SK-N-SH (cell line): Measurements from ENCODE around the gene MAP4K4. TPM values are rescaled to one million over a fixed set of nuclear protein-coding genes. Genes with fewer than 3 reads are reported as not detected.

Experiments
- CTCF ChIA-PET: fragments of 300-600, 350-600 bp; formaldehyde crosslinking; extraction: SDS; loops from one replicate; lab custom pipeline; 2021; lab: Yijun Ruan, JAX
- POLR2A ChIA-PET: fragments of 350-600 bp; sonication (Branson Sonifier 250); formaldehyde crosslinking; extraction: SDS; loops from one replicate; lab custom pipeline; 2020; ENCODE audit warnings: antibody characterized with exemption, inconsistent platforms; lab: Yijun Ruan, JAX
- DNase-seq: peaks from one replicate; pipeline ENCODE4 v3.0.0; 2012
- H2AFZ ChIP-seq: fragments of 200-600 bp; sonication (generic); 2 replicates; pipeline ENCODE4 v1.8.1; 2016; ENCODE audit warnings: antibody characterized with exemption, mild to moderate bottlenecking, low read depth
- H3F3A ChIP-seq: fragments of 200-600 bp; sonication (generic); replicated peaks from 2 replicates; pipeline ENCODE3; 2016; ENCODE audit warnings: antibody characterized with exemption, mild to moderate bottlenecking; ENCODE audit not compliant: insufficient read depth
- H3K27ac ChIP-seq, 2 experiments: fragments of 200-500 bp in 1 of 2; fragments of 200-600 bp in 1 of 2; sonication (Bioruptor generic) in 1 of 2; sonication (generic), shearing (Covaris generic) in 1 of 2; 2 replicates each; pipeline versions ENCODE4 v1.5.1 to v1.6.1; 2014 to 2016; ENCODE audit warnings: low read depth in 2 of 2, inconsistent platforms in 1 of 2, low read length in 1 of 2, mild to moderate bottlenecking in 1 of 2, mixed read lengths in 1 of 2
- H3K27me3 ChIP-seq: fragments of 200-600 bp; sonication (generic), shearing (Covaris generic); 2 replicates; pipeline ENCODE4 v1.6.1; 2016; ENCODE audit warnings: mixed run types; ENCODE audit not compliant: insufficient read depth
- H3K36me3 ChIP-seq, 2 experiments: fragments of 200-500 bp in 1 of 2; fragments of 200-600 bp in 1 of 2; sonication (Bioruptor generic) in 1 of 2; sonication (generic) in 1 of 2; replicated peaks in 1 of 2; 2 replicates each; pipeline versions ENCODE3 to v1.5.1; 2014 to 2016; ENCODE audit warnings: low read length in 1 of 2, mild to moderate bottlenecking in 1 of 2; ENCODE audit not compliant: insufficient read depth in 2 of 2, control insufficient read depth in 1 of 2
- H3K4me1 ChIP-seq, 2 experiments: fragments of 200-500 bp in 1 of 2; fragments of 200-600 bp in 1 of 2; sonication (Bioruptor generic) in 1 of 2; sonication (generic), shearing (Covaris generic) in 1 of 2; 2 replicates each; pipeline versions ENCODE4 v1.5.1 to v1.6.1; 2014 to 2016; ENCODE audit warnings: low read depth in 1 of 2, low read length in 1 of 2, mixed run types in 1 of 2; ENCODE audit not compliant: insufficient read depth in 2 of 2, control insufficient read depth in 1 of 2
- H3K4me2 ChIP-seq: fragments of 200-600 bp; sonication (generic), shearing (Covaris generic); 2 replicates; pipeline ENCODE4 v1.6.1; 2017; ENCODE audit warnings: mixed run types
- H3K4me3 ChIP-seq, 2 experiments: fragments of 200-500 bp in 1 of 2; fragments of 200-600 bp in 1 of 2; sonication (Bioruptor generic) in 1 of 2; sonication (generic), shearing (Covaris generic) in 1 of 2; 2 replicates each; pipeline versions ENCODE4 v1.5.1 to v1.8.1; 2014 to 2016; ENCODE audit warnings: low read depth in 2 of 2, inconsistent platforms in 1 of 2, low read length in 1 of 2, mild to moderate bottlenecking in 1 of 2, mixed read lengths in 1 of 2, moderate library complexity in 1 of 2
- H3K79me2 ChIP-seq: fragments of 200-600 bp; sonication (generic); 2 replicates; pipeline ENCODE4 v1.8.1; 2017; ENCODE audit warnings: mild to moderate bottlenecking; ENCODE audit not compliant: insufficient read depth
- H3K9ac ChIP-seq: fragments of 200-600 bp; sonication (generic); 2 replicates; pipeline ENCODE4 v1.6.1; 2017; ENCODE audit warnings: mixed run types
- H3K9me2 ChIP-seq: fragments of 200-600 bp; sonication (generic); 2 replicates; pipeline ENCODE4 v1.6.1; 2017; ENCODE audit warnings: mixed run types
- H3K9me3 ChIP-seq: fragments of 200-600 bp; sonication (generic); 2 replicates; pipeline ENCODE4 v1.6.1; 2017; ENCODE audit warnings: mixed run types, mild to moderate bottlenecking, moderate library complexity
- H4K20me1 ChIP-seq: fragments of 200-600 bp; sonication (generic); 2 replicates; pipeline ENCODE4 v1.6.1; 2017; ENCODE audit warnings: mild to moderate bottlenecking, mixed run types; ENCODE audit not compliant: insufficient read depth
- ELF1 ChIP-seq: IDR thresholded peaks from 2 replicates; pipeline ENCODE4 v1.4.0; 2012
- EP300 ChIP-seq, 2 experiments: IDR thresholded peaks; 2 replicates each; pipeline versions ENCODE4 v1.4.0 to v1.6.1; 2012; ENCODE audit warnings: borderline replicate concordance in 1 of 2, low read depth in 1 of 2, low read length in 1 of 2
- EZH2phosphoT487 ChIP-seq: fragments of 200-600 bp; sonication (generic); IDR thresholded peaks from 2 replicates; pipeline ENCODE4 v1.6.1; 2017; ENCODE audit warnings: low read depth, mixed run types, mild to moderate bottlenecking, antibody characterized with exemption, moderate library complexity, borderline replicate concordance
- FOSL2 ChIP-seq: IDR thresholded peaks from 2 replicates; pipeline ENCODE4 v1.4.0; 2012; ENCODE audit warnings: low read depth, mild to moderate bottlenecking, moderate library complexity, borderline replicate concordance
- GATA2 ChIP-seq: sonication (generic); formaldehyde crosslinking; IDR thresholded peaks from 2 replicates; pipeline ENCODE4 v1.5.0; 2020; ENCODE audit warnings: mild to moderate bottlenecking, missing genetic modification reagents
- JUND ChIP-seq: IDR thresholded peaks from 2 replicates; pipeline ENCODE4 v1.4.0; 2012
- MEF2A ChIP-seq: IDR thresholded peaks from 2 replicates; pipeline ENCODE4 v1.4.0; 2012; ENCODE audit warnings: low read depth, borderline replicate concordance
- NFIC ChIP-seq: IDR thresholded peaks from 2 replicates; pipeline ENCODE4 v1.4.0; 2012; ENCODE audit warnings: borderline replicate concordance
- RAD21 ChIP-seq: IDR thresholded peaks from 2 replicates; pipeline ENCODE4 v1.6.1; 2012; ENCODE audit warnings: mild to moderate bottlenecking, low read length
- SIN3A ChIP-seq: IDR thresholded peaks from 2 replicates; pipeline ENCODE4 v1.6.1; 2012; ENCODE audit warnings: low read depth, mild to moderate bottlenecking, low read length, moderate library complexity, borderline replicate concordance
- SMC3 ChIP-seq: IDR thresholded peaks from 2 replicates; pipeline ENCODE4 v1.6.1; 2012; ENCODE audit warnings: low read depth, low read length, improper control_type of control experiment
- TAF1 ChIP-seq: IDR thresholded peaks from 2 replicates; pipeline ENCODE4 v1.6.1; 2012; ENCODE audit warnings: low read depth, mild to moderate bottlenecking, low read length, moderate library complexity, borderline replicate concordance
- TCF12 ChIP-seq: IDR thresholded peaks from 2 replicates; pipeline ENCODE4 v1.4.0; 2012
- TEAD4 ChIP-seq: IDR thresholded peaks from 2 replicates; pipeline ENCODE4 v1.4.0; 2012; ENCODE audit warnings: mild to moderate bottlenecking, borderline replicate concordance; ENCODE audit not compliant: insufficient read depth
- USF2 ChIP-seq: fragments of 150-350 bp; IDR thresholded peaks from 2 replicates; pipeline ENCODE4 v1.6.1; 2017; ENCODE audit warnings: antibody characterized with exemption, low read length, low read depth, borderline replicate concordance
- YY1 ChIP-seq: IDR thresholded peaks from 2 replicates; pipeline ENCODE4 v1.4.0; 2012; ENCODE audit warnings: low read depth, mild to moderate bottlenecking
- WGBS: methylation state at CpG from one replicate; pipeline ENCODE4 v1.1.6; 2017; ENCODE audit warnings: low lambda C conversion rate; 5-methylcytosine and 5-hydroxymethylcytosine counted together
- polyA plus RNA-seq, 3 experiments: library from polyadenylated mRNA; depleted of rRNA; stranded (reverse); fragments of >200 nt; gene quantifications; 2 replicates each; pipeline ENCODE4 v1.2.3, GENCODE V29; 2012
- TF ChIP-seq, protein P1 (sequence below): fragments of 200-600 bp; sonication (generic); IDR thresholded peaks from 2 replicates; pipeline ENCODE4 v1.6.1; 2017; ENCODE audit warnings: antibody characterized with exemption, mild to moderate bottlenecking, moderate library complexity
- TF ChIP-seq, protein P2 (sequence below): IDR thresholded peaks from 2 replicates; pipeline ENCODE4; 2012
- TF ChIP-seq, protein P3 (sequence below): IDR thresholded peaks from 2 replicates; pipeline ENCODE4 v1.4.0; 2012; ENCODE audit warnings: low read depth, borderline replicate concordance
- TF ChIP-seq, protein P4 (sequence below): fragments of 150-350 bp; IDR thresholded peaks from 2 replicates; pipeline ENCODE4 v1.6.1; 2016; ENCODE audit warnings: mild to moderate bottlenecking, low read depth, low read length

MAP4K4 gene
- polyA plus RNA-seq, 1 of the 3 experiments (the other 2 are of a cell fraction) = 72.9 TPM

- peak; percentile 10; the same call in 1 of the 2 replicates for TF ChIP-seq RAD21
- TF ChIP-seq, protein P1, sequence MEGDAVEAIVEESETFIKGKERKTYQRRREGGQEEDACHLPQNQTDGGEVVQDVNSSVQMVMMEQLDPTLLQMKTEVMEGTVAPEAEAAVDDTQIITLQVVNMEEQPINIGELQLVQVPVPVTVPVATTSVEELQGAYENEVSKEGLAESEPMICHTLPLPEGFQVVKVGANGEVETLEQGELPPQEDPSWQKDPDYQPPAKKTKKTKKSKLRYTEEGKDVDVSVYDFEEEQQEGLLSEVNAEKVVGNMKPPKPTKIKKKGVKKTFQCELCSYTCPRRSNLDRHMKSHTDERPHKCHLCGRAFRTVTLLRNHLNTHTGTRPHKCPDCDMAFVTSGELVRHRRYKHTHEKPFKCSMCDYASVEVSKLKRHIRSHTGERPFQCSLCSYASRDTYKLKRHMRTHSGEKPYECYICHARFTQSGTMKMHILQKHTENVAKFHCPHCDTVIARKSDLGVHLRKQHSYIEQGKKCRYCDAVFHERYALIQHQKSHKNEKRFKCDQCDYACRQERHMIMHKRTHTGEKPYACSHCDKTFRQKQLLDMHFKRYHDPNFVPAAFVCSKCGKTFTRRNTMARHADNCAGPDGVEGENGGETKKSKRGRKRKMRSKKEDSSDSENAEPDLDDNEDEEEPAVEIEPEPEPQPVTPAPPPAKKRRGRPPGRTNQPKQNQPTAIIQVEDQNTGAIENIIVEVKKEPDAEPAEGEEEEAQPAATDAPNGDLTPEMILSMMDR = no peak
- TF ChIP-seq EZH2phosphoT487 = no peak
- TF ChIP-seq TEAD4 = no peak
- no peak for TF ChIP-seq FOSL2
- no peak for TF ChIP-seq NFIC
- TF ChIP-seq EP300 (IDR thresholded peaks at IDR 0.05; ENCODE audit: borderline replicate concordance in 1 of 2, low read depth in 1 of 2, low read length in 1 of 2) = peak in 1 of 2 experiments; percentile 86; a peak in 2 of 4 replicates
Observed at GRCh38 chr2:101805152-101806088, 107.9 kb downstream of the MAP4K4 start (continued).

- WGBS = 16% methylated on average over 5 of the region's 5 CpGs
- peaks cover 100% of the 10 kb centered on the region for H3K79me2 ChIP-seq
- H3K4me3 ChIP-seq = peak overlapping the region in 1 of 2 experiments; percentile 14; a peak in 3 of 4 replicates
- no peaks in the 10 kb centered on the region for H3K36me3 ChIP-seq
- H3K4me1 ChIP-seq = peaks cover 62 to 65% of the 10 kb centered on the region in 2 experiments
- H3K9me3 ChIP-seq = no peaks in the 10 kb centered on the region
- H3K27ac ChIP-seq = peak overlapping the region; percentile 93 to 95
- no peak overlapping the region for H2AFZ ChIP-seq
- peaks cover 90% of the 10 kb centered on the region for H4K20me1 ChIP-seq
- no peaks in the 10 kb centered on the region for H3K27me3 ChIP-seq
- no peak for DNase-seq
- peak overlapping the region; percentile 47; the same call in 1 of the 2 replicates for H3K9ac ChIP-seq
- CTCF ChIA-PET = interaction anchor here (1.2 to 1.6 kb wide), 3 partner anchors 10 to 109 kb away, joined by 3 to 7 read pairs (median 4); partner anchors contain the start of gene MAP4K4
- POLR2A ChIA-PET = interaction anchor here (1.0 kb wide), 1 partner anchor 109 kb away, joined by 4 read pairs; the partner anchor contains the start of gene MAP4K4
- no peaks in the 10 kb centered on the region for H3K9me2 ChIP-seq
- peaks cover 30% of the 10 kb centered on the region for H3F3A ChIP-seq
- peak overlapping the region; percentile 77 for H3K4me2 ChIP-seq
- no peak for TF ChIP-seq GATA2 (CRISPR knock-in tag)
- TF ChIP-seq EP300 (IDR thresholded peaks at IDR 0.05; ENCODE audit: borderline replicate concordance in 1 of 2, low read depth in 1 of 2, low read length in 1 of 2) = 0 out of 4 replicates have a peak, but pooled peaks of 1 of the 2 experiments have one; percentile 30
- TF ChIP-seq, protein P2, sequence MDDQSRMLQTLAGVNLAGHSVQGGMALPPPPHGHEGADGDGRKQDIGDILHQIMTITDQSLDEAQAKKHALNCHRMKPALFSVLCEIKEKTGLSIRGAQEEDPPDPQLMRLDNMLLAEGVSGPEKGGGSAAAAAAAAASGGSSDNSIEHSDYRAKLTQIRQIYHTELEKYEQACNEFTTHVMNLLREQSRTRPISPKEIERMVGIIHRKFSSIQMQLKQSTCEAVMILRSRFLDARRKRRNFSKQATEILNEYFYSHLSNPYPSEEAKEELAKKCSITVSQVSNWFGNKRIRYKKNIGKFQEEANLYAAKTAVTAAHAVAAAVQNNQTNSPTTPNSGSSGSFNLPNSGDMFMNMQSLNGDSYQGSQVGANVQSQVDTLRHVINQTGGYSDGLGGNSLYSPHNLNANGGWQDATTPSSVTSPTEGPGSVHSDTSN = 0 out of 2 replicates have a peak, but pooled peaks have one; percentile 29
- TF ChIP-seq RAD21 = no peak
- no peak for TF ChIP-seq USF2
- TF ChIP-seq, protein P3, sequence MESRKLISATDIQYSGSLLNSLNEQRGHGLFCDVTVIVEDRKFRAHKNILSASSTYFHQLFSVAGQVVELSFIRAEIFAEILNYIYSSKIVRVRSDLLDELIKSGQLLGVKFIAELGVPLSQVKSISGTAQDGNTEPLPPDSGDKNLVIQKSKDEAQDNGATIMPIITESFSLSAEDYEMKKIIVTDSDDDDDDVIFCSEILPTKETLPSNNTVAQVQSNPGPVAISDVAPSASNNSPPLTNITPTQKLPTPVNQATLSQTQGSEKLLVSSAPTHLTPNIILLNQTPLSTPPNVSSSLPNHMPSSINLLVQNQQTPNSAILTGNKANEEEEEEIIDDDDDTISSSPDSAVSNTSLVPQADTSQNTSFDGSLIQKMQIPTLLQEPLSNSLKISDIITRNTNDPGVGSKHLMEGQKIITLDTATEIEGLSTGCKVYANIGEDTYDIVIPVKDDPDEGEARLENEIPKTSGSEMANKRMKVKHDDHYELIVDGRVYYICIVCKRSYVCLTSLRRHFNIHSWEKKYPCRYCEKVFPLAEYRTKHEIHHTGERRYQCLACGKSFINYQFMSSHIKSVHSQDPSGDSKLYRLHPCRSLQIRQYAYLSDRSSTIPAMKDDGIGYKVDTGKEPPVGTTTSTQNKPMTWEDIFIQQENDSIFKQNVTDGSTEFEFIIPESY = no peak
- peak; percentile 25; the same call in 1 of the 2 replicates for TF ChIP-seq NFIC
- TF ChIP-seq, protein P4, sequence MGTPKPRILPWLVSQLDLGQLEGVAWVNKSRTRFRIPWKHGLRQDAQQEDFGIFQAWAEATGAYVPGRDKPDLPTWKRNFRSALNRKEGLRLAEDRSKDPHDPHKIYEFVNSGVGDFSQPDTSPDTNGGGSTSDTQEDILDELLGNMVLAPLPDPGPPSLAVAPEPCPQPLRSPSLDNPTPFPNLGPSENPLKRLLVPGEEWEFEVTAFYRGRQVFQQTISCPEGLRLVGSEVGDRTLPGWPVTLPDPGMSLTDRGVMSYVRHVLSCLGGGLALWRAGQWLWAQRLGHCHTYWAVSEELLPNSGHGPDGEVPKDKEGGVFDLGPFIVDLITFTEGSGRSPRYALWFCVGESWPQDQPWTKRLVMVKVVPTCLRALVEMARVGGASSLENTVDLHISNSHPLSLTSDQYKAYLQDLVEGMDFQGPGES = no peak
- no peak for TF ChIP-seq YY1
- 0 out of 2 replicates have a peak, but pooled peaks have one; percentile 43 for TF ChIP-seq SIN3A
- TF ChIP-seq TEAD4 = 0 out of 2 replicates have a peak, but pooled peaks have one; percentile 37
- TF ChIP-seq MEF2A = no peak
- no peak for TF ChIP-seq EZH2phosphoT487
- no peak for TF ChIP-seq ELF1
- TF ChIP-seq TAF1 = no peak
- no peak for TF ChIP-seq SMC3
- peak; percentile 79 for TF ChIP-seq JUND
- peak; percentile 55 for TF ChIP-seq TCF12
Observed at GRCh38 chr2:101806123-101806522, 108.6 kb downstream of the MAP4K4 start.
